ENCODE results near the gene RASGRF1.

RASGRF1 gene

GRCh38 chr15:79075256-79075655 lies 15.3 kb downstream of the RASGRF1 start:
- DNase-seq (ENCODE audit: low spot score in 2 of 2) (no peak), ATAC-seq (replicated peaks; ENCODE audit: extremely low read depth, poor library complexity, severe bottlenecking) (no peak)
- Mint-ChIP-seq H3K27ac (ENCODE audit: low read depth) (no peak overlapping the region), H3K4me3 (no peak overlapping the region), H3K4me1 (peaks cover 6% of the 10 kb centered on the region), H3K27me3 (peaks cover 22% of the 10 kb centered on the region), H3K9me3 (no peaks in the 10 kb centered on the region), H3K36me3 (ENCODE audit: insufficient read depth) (no peaks in the 10 kb centered on the region)

GRCh38 chr15:79073336-79073735 lies 17.2 kb downstream of the RASGRF1 start:
- no peak overlapping the region for H3K4me3 Mint-ChIP-seq
- peaks cover 1% of the 10 kb centered on the region for H3K4me1 Mint-ChIP-seq
- no peaks in the 10 kb centered on the region for H3K36me3 Mint-ChIP-seq (ENCODE audit: insufficient read depth)
- no peak overlapping the region for H3K27ac Mint-ChIP-seq (ENCODE audit: low read depth)
- H3K9me3 Mint-ChIP-seq: no peaks in the 10 kb centered on the region
- ATAC-seq (replicated peaks; ENCODE audit: extremely low read depth, poor library complexity, severe bottlenecking) (no peak), DNase-seq (ENCODE audit: low spot score in 2 of 2) (no peak)
- H3K27me3 Mint-ChIP-seq: peaks cover 16% of the 10 kb centered on the region

GRCh38 chr15:79071901-79072300 lies 18.7 kb downstream of the RASGRF1 start:
- Mint-ChIP-seq H3K4me3 (no peak overlapping the region), H3K4me1 (no peaks in the 10 kb centered on the region), H3K9me3 (no peaks in the 10 kb centered on the region), H3K36me3 (ENCODE audit: insufficient read depth) (no peaks in the 10 kb centered on the region), H3K27me3 (peaks cover 11% of the 10 kb centered on the region), H3K27ac (ENCODE audit: low read depth) (no peak overlapping the region)
- DNase-seq (ENCODE audit: low spot score in 2 of 2): no peak
- ATAC-seq (replicated peaks; ENCODE audit: extremely low read depth, poor library complexity, severe bottlenecking): no peak

- no peak for DNase-seq (ENCODE audit: low spot score in 2 of 2)
- H3K36me3 Mint-ChIP-seq (ENCODE audit: insufficient read depth): no peaks in the 10 kb centered on the region
Measured at GRCh38 chr15:79068790-79069189, 21.8 kb downstream of the RASGRF1 start.

GRCh38 chr15:79067969-79068368 lies 22.6 kb downstream of the RASGRF1 start:
- ATAC-seq (replicated peaks; ENCODE audit: extremely low read depth, poor library complexity, severe bottlenecking) (no peak), DNase-seq (ENCODE audit: low spot score in 2 of 2) (no peak)
- Mint-ChIP-seq H3K4me3 (no peak overlapping the region), H3K4me1 (no peaks in the 10 kb centered on the region), H3K9me3 (no peaks in the 10 kb centered on the region), H3K27ac (ENCODE audit: low read depth) (no peak overlapping the region), H3K27me3 (peaks cover 17% of the 10 kb centered on the region), H3K36me3 (ENCODE audit: insufficient read depth) (no peaks in the 10 kb centered on the region)

More at GRCh38 chr15:79068790-79069189, 21.8 kb downstream of the RASGRF1 start:
- Mint-ChIP-seq H3K4me1 (no peaks in the 10 kb centered on the region), H3K4me3 (no peak overlapping the region), H3K27ac (ENCODE audit: low read depth) (no peak overlapping the region), H3K9me3 (no peaks in the 10 kb centered on the region), H3K27me3 (peaks cover 20% of the 10 kb centered on the region)
- ATAC-seq (replicated peaks; ENCODE audit: extremely low read depth, poor library complexity, severe bottlenecking): no peak

- DNase-seq (ENCODE audit: low spot score in 2 of 2) (no peak), ATAC-seq (replicated peaks; ENCODE audit: extremely low read depth, poor library complexity, severe bottlenecking) (no peak)
- Mint-ChIP-seq H3K27me3 (peaks cover 19% of the 10 kb centered on the region), H3K36me3 (ENCODE audit: insufficient read depth) (no peaks in the 10 kb centered on the region), H3K4me1 (no peaks in the 10 kb centered on the region), H3K27ac (ENCODE audit: low read depth) (no peak overlapping the region), H3K9me3 (no peaks in the 10 kb centered on the region), H3K4me3 (no peak overlapping the region)
Measured at GRCh38 chr15:79067072-79067833, 23.3 kb downstream of the RASGRF1 start.

GRCh38 chr15:79066391-79067071 lies 24.0 kb downstream of the RASGRF1 start:
- H3K4me3 Mint-ChIP-seq: no peak overlapping the region
- ATAC-seq (replicated peaks; ENCODE audit: extremely low read depth, poor library complexity, severe bottlenecking) (no peak), DNase-seq (ENCODE audit: low spot score in 2 of 2) (no peak)
- no peaks in the 10 kb centered on the region for H3K36me3 Mint-ChIP-seq (ENCODE audit: insufficient read depth)
- H3K27me3 Mint-ChIP-seq: peaks cover 19% of the 10 kb centered on the region
- H3K9me3 Mint-ChIP-seq: no peaks in the 10 kb centered on the region
- H3K27ac Mint-ChIP-seq (ENCODE audit: low read depth): no peak overlapping the region
- H3K4me1 Mint-ChIP-seq: no peaks in the 10 kb centered on the region

GRCh38 chr15:79065706-79066376 lies 24.7 kb downstream of the RASGRF1 start:
- Mint-ChIP-seq H3K27ac (ENCODE audit: low read depth) (no peak overlapping the region), H3K36me3 (ENCODE audit: insufficient read depth) (no peaks in the 10 kb centered on the region), H3K4me3 (no peak overlapping the region), H3K27me3 (peaks cover 19% of the 10 kb centered on the region), H3K9me3 (no peaks in the 10 kb centered on the region), H3K4me1 (no peaks in the 10 kb centered on the region)
- DNase-seq (ENCODE audit: low spot score in 2 of 2) (no peak), ATAC-seq (replicated peaks; ENCODE audit: extremely low read depth, poor library complexity, severe bottlenecking) (no peak)

- Mint-ChIP-seq H3K4me1 (no peaks in the 10 kb centered on the region), H3K4me3 (no peak overlapping the region), H3K9me3 (no peaks in the 10 kb centered on the region)
Measured at GRCh38 chr15:79065361-79065705, 25.2 kb downstream of the RASGRF1 start.

GRCh38 chr15:79064496-79064895 lies 26.1 kb downstream of the RASGRF1 start:
- Mint-ChIP-seq H3K27me3 (peaks cover 19% of the 10 kb centered on the region), H3K9me3 (no peaks in the 10 kb centered on the region), H3K27ac (ENCODE audit: low read depth) (no peak overlapping the region), H3K36me3 (ENCODE audit: insufficient read depth) (no peaks in the 10 kb centered on the region), H3K4me3 (no peak overlapping the region), H3K4me1 (no peaks in the 10 kb centered on the region)
- no peak for DNase-seq (ENCODE audit: low spot score in 2 of 2)
- ATAC-seq (replicated peaks; ENCODE audit: extremely low read depth, poor library complexity, severe bottlenecking): no peak

More at GRCh38 chr15:79065361-79065705, 25.2 kb downstream of the RASGRF1 start:
- Mint-ChIP-seq H3K27ac (ENCODE audit: low read depth) (no peak overlapping the region), H3K27me3 (peaks cover 19% of the 10 kb centered on the region), H3K36me3 (ENCODE audit: insufficient read depth) (no peaks in the 10 kb centered on the region)
- no peak for ATAC-seq (replicated peaks; ENCODE audit: extremely low read depth, poor library complexity, severe bottlenecking)
- DNase-seq (ENCODE audit: low spot score in 2 of 2): no peak

GRCh38 chr15:79060175-79060574 lies 30.4 kb downstream of the RASGRF1 start:
- Mint-ChIP-seq H3K27ac (ENCODE audit: low read depth) (no peak overlapping the region), H3K4me1 (no peaks in the 10 kb centered on the region), H3K4me3 (no peak overlapping the region), H3K9me3 (no peaks in the 10 kb centered on the region), H3K36me3 (ENCODE audit: insufficient read depth) (peaks cover 2% of the 10 kb centered on the region), H3K27me3 (peaks cover 31% of the 10 kb centered on the region)
- DNase-seq (ENCODE audit: low spot score in 2 of 2): no peak
- ATAC-seq (replicated peaks; ENCODE audit: extremely low read depth, poor library complexity, severe bottlenecking): no peak

GRCh38 chr15:79059081-79059572 lies 31.5 kb downstream of the RASGRF1 start:
- Mint-ChIP-seq H3K36me3 (ENCODE audit: insufficient read depth) (peaks cover 2% of the 10 kb centered on the region), H3K9me3 (no peaks in the 10 kb centered on the region), H3K4me1 (no peaks in the 10 kb centered on the region), H3K27me3 (peaks cover 25% of the 10 kb centered on the region), H3K4me3 (no peak overlapping the region), H3K27ac (ENCODE audit: low read depth) (no peak overlapping the region)
- DNase-seq (ENCODE audit: low spot score in 2 of 2) (no peak), ATAC-seq (replicated peaks; ENCODE audit: extremely low read depth, poor library complexity, severe bottlenecking) (no peak)

Measured in central memory CD8-positive, alpha-beta T cell (primary cell).